ENCODE measurements around the gene NCKAP5L.

DNA sequence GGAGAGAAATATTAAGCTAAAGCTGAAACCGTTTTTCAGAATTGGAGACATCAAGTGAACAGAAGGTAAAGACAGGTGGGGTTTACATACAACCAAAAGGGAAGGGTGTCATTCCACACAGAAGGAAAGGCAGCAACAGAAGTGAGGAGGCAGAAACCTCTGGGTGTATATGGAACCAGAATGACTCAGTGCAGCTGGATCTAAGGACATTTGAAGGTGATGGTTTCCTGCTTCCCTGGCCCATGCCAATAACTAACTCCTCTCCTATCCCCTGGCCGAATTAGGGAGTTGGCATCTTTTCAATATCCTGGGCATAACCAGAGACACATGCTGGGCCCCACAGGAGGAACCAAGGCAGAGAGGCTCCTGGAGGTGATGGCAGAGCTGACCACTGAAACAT, 8.4 kb downstream of the NCKAP5L start:
- TF ChIP-seq, protein P1, sequence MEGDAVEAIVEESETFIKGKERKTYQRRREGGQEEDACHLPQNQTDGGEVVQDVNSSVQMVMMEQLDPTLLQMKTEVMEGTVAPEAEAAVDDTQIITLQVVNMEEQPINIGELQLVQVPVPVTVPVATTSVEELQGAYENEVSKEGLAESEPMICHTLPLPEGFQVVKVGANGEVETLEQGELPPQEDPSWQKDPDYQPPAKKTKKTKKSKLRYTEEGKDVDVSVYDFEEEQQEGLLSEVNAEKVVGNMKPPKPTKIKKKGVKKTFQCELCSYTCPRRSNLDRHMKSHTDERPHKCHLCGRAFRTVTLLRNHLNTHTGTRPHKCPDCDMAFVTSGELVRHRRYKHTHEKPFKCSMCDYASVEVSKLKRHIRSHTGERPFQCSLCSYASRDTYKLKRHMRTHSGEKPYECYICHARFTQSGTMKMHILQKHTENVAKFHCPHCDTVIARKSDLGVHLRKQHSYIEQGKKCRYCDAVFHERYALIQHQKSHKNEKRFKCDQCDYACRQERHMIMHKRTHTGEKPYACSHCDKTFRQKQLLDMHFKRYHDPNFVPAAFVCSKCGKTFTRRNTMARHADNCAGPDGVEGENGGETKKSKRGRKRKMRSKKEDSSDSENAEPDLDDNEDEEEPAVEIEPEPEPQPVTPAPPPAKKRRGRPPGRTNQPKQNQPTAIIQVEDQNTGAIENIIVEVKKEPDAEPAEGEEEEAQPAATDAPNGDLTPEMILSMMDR (IDR thresholded peaks at IDR 0.05): no peak
- TF ChIP-seq POLR2A (IDR thresholded peaks at IDR 0.05): no peak

Measured in testis (tissue), 2 donors.